ENCODE data around the gene KCNK7.

DNA sequence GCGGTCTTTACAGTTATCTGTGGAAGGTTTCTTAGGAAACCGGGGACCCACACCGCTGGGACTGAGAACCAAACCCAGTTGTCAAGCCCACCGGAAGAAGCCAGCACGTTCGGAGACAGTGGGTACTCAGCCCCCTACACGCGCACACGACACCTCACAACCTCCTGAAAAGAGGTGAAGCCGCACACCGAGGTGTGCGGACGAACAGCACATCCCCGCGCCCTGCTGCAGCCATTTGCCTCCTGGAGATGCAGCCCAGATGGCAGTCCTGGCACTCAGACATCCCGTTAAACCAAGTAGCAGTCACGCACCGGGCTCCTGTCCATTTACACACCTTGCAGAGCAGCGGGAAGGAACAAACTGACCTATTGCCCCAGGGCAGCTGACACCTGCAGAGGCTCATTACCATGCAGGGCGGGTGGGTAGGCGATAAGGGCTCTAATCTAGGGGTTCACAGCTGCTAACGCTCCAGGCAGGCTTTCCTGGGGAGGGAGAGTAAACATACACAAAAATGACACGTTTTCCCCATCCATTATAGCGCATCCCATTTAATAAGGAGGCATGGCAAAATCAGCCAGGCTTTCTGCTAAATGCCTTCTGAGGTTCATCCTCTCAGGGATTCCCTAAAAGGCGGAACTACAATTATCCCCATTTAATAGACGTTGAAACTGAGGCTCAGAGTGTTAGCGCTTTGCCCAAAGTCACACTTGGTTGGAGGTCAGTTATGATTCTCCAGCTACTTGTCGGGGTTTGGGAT lies 20.6 kb downstream of the KCNK7 start:
- TF ChIP-seq, protein P1, sequence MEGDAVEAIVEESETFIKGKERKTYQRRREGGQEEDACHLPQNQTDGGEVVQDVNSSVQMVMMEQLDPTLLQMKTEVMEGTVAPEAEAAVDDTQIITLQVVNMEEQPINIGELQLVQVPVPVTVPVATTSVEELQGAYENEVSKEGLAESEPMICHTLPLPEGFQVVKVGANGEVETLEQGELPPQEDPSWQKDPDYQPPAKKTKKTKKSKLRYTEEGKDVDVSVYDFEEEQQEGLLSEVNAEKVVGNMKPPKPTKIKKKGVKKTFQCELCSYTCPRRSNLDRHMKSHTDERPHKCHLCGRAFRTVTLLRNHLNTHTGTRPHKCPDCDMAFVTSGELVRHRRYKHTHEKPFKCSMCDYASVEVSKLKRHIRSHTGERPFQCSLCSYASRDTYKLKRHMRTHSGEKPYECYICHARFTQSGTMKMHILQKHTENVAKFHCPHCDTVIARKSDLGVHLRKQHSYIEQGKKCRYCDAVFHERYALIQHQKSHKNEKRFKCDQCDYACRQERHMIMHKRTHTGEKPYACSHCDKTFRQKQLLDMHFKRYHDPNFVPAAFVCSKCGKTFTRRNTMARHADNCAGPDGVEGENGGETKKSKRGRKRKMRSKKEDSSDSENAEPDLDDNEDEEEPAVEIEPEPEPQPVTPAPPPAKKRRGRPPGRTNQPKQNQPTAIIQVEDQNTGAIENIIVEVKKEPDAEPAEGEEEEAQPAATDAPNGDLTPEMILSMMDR (IDR thresholded peaks at IDR 0.05), result no peak
- TF ChIP-seq POLR2AphosphoS5 (IDR thresholded peaks at IDR 0.05) (no peak), EP300 (IDR thresholded peaks at IDR 0.05) (no peak)
